T-cell (primary cell): ENCODE results near the gene CCDC7. TPM values are rescaled to one million over a fixed set of nuclear protein-coding genes. Genes with fewer than 3 reads are reported as not detected.

Experiments
- ATAC-seq, 4 experiments: fragments of 200-7000 bp in 3 of 4; fragments of 150-1000 bp in 1 of 4; cut with Tn5 transposase; replicated peaks in 1 of 4; 1 replicate in 3 of 4; 2 replicates in 1 of 4; pipeline ENCODE4 v1.10.0; 2021; ENCODE audit warnings: moderate library complexity in 3 of 4, mild to moderate bottlenecking in 2 of 4, moderate number of reproducible peaks in 1 of 4
- CTCF ChIA-PET, 2 donors: fragments of 300-600 bp; sonication (Branson Sonifier 250); formaldehyde crosslinking; loops; one replicate each; lab custom pipeline; 2022; ENCODE audit warnings: antibody characterized with exemption in 2 of 2; lab: Charles Lee
- POLR2A ChIA-PET, 2 donors: fragments of 300-600 bp; sonication (Branson Sonifier 250); formaldehyde crosslinking; loops; one replicate each; lab custom pipeline; 2022; ENCODE audit warnings: antibody characterized with exemption in 2 of 2; lab: Charles Lee
- DNase-seq, 35 experiments: peaks; one replicate each; pipeline versions ENCODE4 v3.0.0 to v3.0.0-alpha.2; 2013 to 2023
- H3K27ac ChIP-seq: one replicate; pipeline ENCODE4 v1.5.1; 2013; ENCODE audit warnings: low read length
- H3K27me3 ChIP-seq, 2 experiments: replicated peaks in 1 of 2; 1 replicate in 1 of 2; 2 replicates in 1 of 2; pipeline versions ENCODE4 v1.6.1 to v1.7.0; 2013; ENCODE audit warnings: low read length in 1 of 2, mixed read lengths in 1 of 2; ENCODE audit not compliant: control insufficient read depth in 2 of 2, insufficient read depth in 2 of 2; ENCODE audit errors: extremely low read depth in 1 of 2
- H3K36me3 ChIP-seq, 2 donors: 1 replicate in 1 of 2; 2 replicates in 1 of 2; pipeline versions ENCODE4 v1.6.1 to v1.7.0; 2013; ENCODE audit warnings: low read length in 1 of 2; ENCODE audit not compliant: control insufficient read depth in 2 of 2, insufficient read depth in 1 of 2; ENCODE audit errors: extremely low read depth in 1 of 2
- H3K4me1 ChIP-seq, 2 experiments: 1 replicate in 1 of 2; 2 replicates in 1 of 2; pipeline versions ENCODE4 v1.6.1 to v1.7.0; 2013; ENCODE audit warnings: low read length in 2 of 2, mixed read lengths in 1 of 2; ENCODE audit not compliant: insufficient read depth in 2 of 2, control insufficient read depth in 1 of 2; ENCODE audit errors: extremely low read depth in 1 of 2
- H3K4me3 ChIP-seq, 2 donors: 1 replicate in 1 of 2; 2 replicates in 1 of 2; pipeline versions ENCODE4 v1.5.1 to v1.7.0; 2013; ENCODE audit warnings: mild to moderate bottlenecking in 2 of 2, low read length in 1 of 2, moderate library complexity in 1 of 2; ENCODE audit not compliant: control insufficient read depth in 1 of 2; ENCODE audit errors: extremely low read depth in 1 of 2
- H3K9me3 ChIP-seq: 2 replicates; pipeline ENCODE4 v1.7.0; 2013
- H3K27ac Mint-ChIP-seq, 2 donors: one replicate each; pipeline ENCODE4 v1.8.0; 2020 to 2021; ENCODE audit warnings: mild to moderate bottlenecking in 2 of 2, mixed read lengths in 2 of 2
- H3K27me3 Mint-ChIP-seq, 2 donors: one replicate each; pipeline ENCODE4 v1.8.0; 2021 to 2022; ENCODE audit warnings: mixed read lengths in 2 of 2
- H3K36me3 Mint-ChIP-seq: one replicate; pipeline ENCODE4 v1.8.0; 2021; ENCODE audit warnings: mixed read lengths
- H3K4me1 Mint-ChIP-seq, 3 donors: one replicate each; pipeline ENCODE4 v1.8.0; 2020 to 2022; ENCODE audit warnings: mixed read lengths in 3 of 3, mild to moderate bottlenecking in 1 of 3
- H3K4me3 Mint-ChIP-seq, 3 donors: one replicate each; pipeline ENCODE4 v1.8.0; 2020 to 2022; ENCODE audit warnings: mild to moderate bottlenecking in 3 of 3, mixed read lengths in 3 of 3, moderate library complexity in 3 of 3
- H3K9me3 Mint-ChIP-seq, 3 donors: one replicate each; pipeline ENCODE4 v1.8.0; 2020 to 2022; ENCODE audit warnings: mixed read lengths in 3 of 3
- WGBS: methylation state at CpG from one replicate; pipeline ENCODE4 v1.1.5; 2013; ENCODE audit warnings: missing lambda C conversion rate; ENCODE audit not compliant: insufficient coverage; 5-methylcytosine and 5-hydroxymethylcytosine counted together
- total RNA-seq, 35 experiments: library from RNA in 6 of 35; stranded (reverse) in 6 of 35; fragments of 120-200 nt in 1 of 35; gene quantifications; one replicate each; pipeline versions ENCODE4 v1.2.1 to v1.2.4 and lab custom pipeline; 2013 to 2026

The CCDC7 gene
- total RNA-seq, 5 donors from 2014 or later (not counting 1 experiment from before 2014, with no cell fraction given) = 48.1 to 74.6 (median 62.1) TPM

DNA sequence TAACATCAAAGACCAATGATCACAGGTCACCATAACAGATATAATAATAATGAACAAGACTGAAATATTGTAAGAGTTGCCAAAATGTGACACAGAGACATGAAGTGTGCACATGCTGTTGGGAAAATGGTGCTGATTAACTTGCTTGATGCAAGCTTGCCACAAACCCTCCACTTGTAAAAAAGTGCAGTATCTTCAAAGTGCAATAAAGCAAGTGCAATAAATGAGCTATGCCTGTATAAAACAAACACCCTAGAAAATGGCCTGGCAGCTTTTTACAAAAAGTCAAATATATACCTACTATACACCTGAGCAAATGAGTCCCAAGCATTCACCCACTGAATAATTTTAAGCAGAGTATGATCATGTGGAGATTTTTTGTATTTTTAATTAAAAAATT lies 9.7 kb upstream of the CCDC7 start:
- no peak overlapping the region for H3K4me3 ChIP-seq
- Mint-ChIP-seq H3K9me3 (peaks cover 0 to 3% (median 0%) of the 10 kb centered on the region in 3 donors), H3K4me1 (peaks cover 14 to 28% (median 15%) of the 10 kb centered on the region in 3 donors), H3K27me3 (no peaks in the 10 kb centered on the region), H3K36me3 (no peaks in the 10 kb centered on the region), H3K27ac (no peak overlapping the region), H3K4me3 (peak overlapping the region in 1 of 3 donors; percentile 19)
- no peaks in the 10 kb centered on the region for H3K27me3 ChIP-seq
- no peaks in the 10 kb centered on the region for H3K36me3 ChIP-seq
- ATAC-seq (no peak), DNase-seq (no peak)
- H3K4me1 ChIP-seq = peaks cover 0 to 4% of the 10 kb centered on the region in 2 experiments
- POLR2A ChIA-PET = no interaction called here
- no peak overlapping the region for H3K27ac ChIP-seq
- CTCF ChIA-PET = no interaction called here
- H3K9me3 ChIP-seq = no peaks in the 10 kb centered on the region

DNA sequence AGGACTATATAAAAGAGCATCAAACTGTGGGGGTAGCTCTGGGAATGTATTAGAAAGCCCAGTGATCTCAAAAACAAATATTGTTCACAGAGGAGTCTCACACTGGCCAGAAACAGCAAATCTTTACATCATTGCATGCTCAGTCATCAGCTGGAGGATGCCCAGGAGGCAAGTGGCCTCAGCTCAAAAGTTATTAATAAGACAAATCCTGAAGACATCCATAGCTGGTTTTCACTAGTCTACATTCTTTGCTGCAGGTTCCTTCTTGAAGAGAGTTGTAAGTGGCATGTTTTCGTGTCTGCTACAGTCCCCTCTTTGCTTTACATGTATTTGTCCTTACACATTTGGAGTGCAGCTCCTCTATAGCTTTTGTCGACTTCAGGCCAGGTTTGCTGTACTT lies 8.6 kb upstream of the CCDC7 start:
- peaks cover 0 to 4% of the 10 kb centered on the region in 2 experiments for H3K4me1 ChIP-seq
- DNase-seq (no peak), ATAC-seq (no peak)
- H3K27ac ChIP-seq = no peak overlapping the region
- H3K27me3 Mint-ChIP-seq = no peaks in the 10 kb centered on the region
- no peak overlapping the region for H3K4me3 Mint-ChIP-seq
- H3K9me3 ChIP-seq = no peaks in the 10 kb centered on the region
- no peaks in the 10 kb centered on the region for H3K9me3 Mint-ChIP-seq
- ChIA-PET CTCF (interaction anchor here in 1 of 2 donors (0.7 kb wide), 1 partner anchor 39 kb away, joined by 3 read pairs; no protein-coding TSS in a partner anchor), POLR2A (no interaction called here)
- H3K4me3 ChIP-seq = no peak overlapping the region
- no peaks in the 10 kb centered on the region for H3K36me3 ChIP-seq
- 80% methylated on average over 1 of the region's 2 CpGs for WGBS
- peaks cover 14 to 28% (median 15%) of the 10 kb centered on the region in 3 donors for H3K4me1 Mint-ChIP-seq
- H3K27ac Mint-ChIP-seq = no peak overlapping the region
- no peaks in the 10 kb centered on the region for H3K27me3 ChIP-seq
- H3K36me3 Mint-ChIP-seq = no peaks in the 10 kb centered on the region

- DNase-seq (peak in 1 of 35 experiments; percentile 10), ATAC-seq (no peak)
- CTCF ChIA-PET = interaction anchor here in 1 of 2 donors (0.9 to 1.9 kb wide), 9 partner anchors 9 to 694 kb away, joined by 3 to 24 read pairs (median 3); no protein-coding TSS in a partner anchor
- H3K9me3 ChIP-seq = no peaks in the 10 kb centered on the region
- Mint-ChIP-seq H3K9me3 (no peaks in the 10 kb centered on the region), H3K4me3 (peak overlapping the region; percentile 84 to 98 (median 97)), H3K27ac (peak overlapping the region in 1 of 2 donors; percentile 67), H3K4me1 (peaks cover 14 to 21% (median 16%) of the 10 kb centered on the region in 3 donors), H3K36me3 (no peaks in the 10 kb centered on the region), H3K27me3 (no peaks in the 10 kb centered on the region)
- H3K4me3 ChIP-seq = peak overlapping the region; percentile 64 to 98
- peaks cover 9 to 10% of the 10 kb centered on the region in 2 experiments for H3K4me1 ChIP-seq
- H3K27ac ChIP-seq = peak overlapping the region; percentile 98
- H3K36me3 ChIP-seq = no peaks in the 10 kb centered on the region
- no peaks in the 10 kb centered on the region for H3K27me3 ChIP-seq
- POLR2A ChIA-PET = interaction anchor here (0.7 to 1.9 kb wide), 6 partner anchors 14 to 189 kb away, joined by 3 to 7 read pairs (median 4); no protein-coding TSS in a partner anchor
- whole genome bisulfite sequencing = 90% methylated on average over 2 of the region's 4 CpGs
Observed at GRCh38 chr10:32445036-32445435, 904 bp upstream of the CCDC7 start.

GRCh38 chr10:32446536-32447406 lies 831 bp downstream of the CCDC7 start:
- Mint-ChIP-seq H3K27me3 (no peaks in the 10 kb centered on the region), H3K4me3 (peak overlapping the region; percentile 84 to 98 (median 97)), H3K27ac (peak overlapping the region; percentile 99 to 100), H3K9me3 (no peaks in the 10 kb centered on the region), H3K36me3 (peaks cover 6% of the 10 kb centered on the region), H3K4me1 (peaks cover 21 to 31% (median 24%) of the 10 kb centered on the region in 3 donors)
- CTCF ChIA-PET = interaction anchor here in 1 of 2 donors (1.5 to 1.9 kb wide), 3 partner anchors 7 to 69 kb away, joined by 6 to 24 read pairs (median 14); no protein-coding TSS in a partner anchor
- POLR2A ChIA-PET = interaction anchor here (0.6 to 1.9 kb wide), 3 partner anchors 12 to 69 kb away, joined by 3 to 16 read pairs (median 6); no protein-coding TSS in a partner anchor
- H3K4me3 ChIP-seq = peak overlapping the region; percentile 64 to 98
- DNase-seq = peak in 1 of 35 experiments; percentile 37
- no peaks in the 10 kb centered on the region for H3K27me3 ChIP-seq
- ATAC-seq = peak in 2 of 4 experiments; percentile 2 to 5
- H3K4me1 ChIP-seq = peaks cover 9 to 10% of the 10 kb centered on the region in 2 experiments
- no peaks in the 10 kb centered on the region for H3K9me3 ChIP-seq
- peak overlapping the region; percentile 88 for H3K27ac ChIP-seq
- H3K36me3 ChIP-seq = peaks cover 0 to 4% of the 10 kb centered on the region in 2 donors
- WGBS = 0% methylated on average over 4 of the region's 18 CpGs

DNA sequence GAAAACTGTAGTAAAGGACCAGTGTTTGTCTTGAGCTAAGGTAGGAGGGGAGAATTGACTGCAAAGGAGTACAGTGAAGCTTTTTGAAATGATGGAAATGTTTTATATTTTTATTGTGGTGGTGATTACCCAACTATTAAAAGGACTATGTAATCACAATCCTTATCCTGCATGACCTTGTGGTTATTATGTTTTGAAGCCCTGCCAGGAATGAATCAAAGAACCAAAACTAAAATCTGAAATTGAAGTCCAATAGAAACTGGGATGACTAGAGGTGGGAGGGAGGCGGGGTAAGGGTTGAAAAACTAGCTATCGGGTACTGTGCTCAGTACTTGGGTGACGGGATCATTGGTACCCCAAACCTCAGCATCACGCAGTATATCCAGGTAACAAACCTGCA lies 8.2 kb downstream of the CCDC7 start:
- Histone ChIP-seq H3K4me1 (peaks cover 6 to 19% of the 10 kb centered on the region in 2 experiments), H3K36me3 (peaks cover 5 to 34% of the 10 kb centered on the region in 2 donors), H3K27ac (no peak overlapping the region), H3K4me3 (no peak overlapping the region), H3K27me3 (no peaks in the 10 kb centered on the region), H3K9me3 (no peaks in the 10 kb centered on the region)
- ChIA-PET CTCF (interaction anchor here (0.6 to 1.6 kb wide), 3 partner anchors 9 to 558 kb away, joined by 3 to 8 read pairs (median 6); partner anchors contain the start of gene CCDC7 (in 1 of the 2)), POLR2A (interaction anchor here in 1 of 2 donors (0.7 kb wide), 1 partner anchor 1350 kb away, joined by 3 read pairs; no protein-coding TSS in a partner anchor)
- Mint-ChIP-seq H3K36me3 (peaks cover 54% of the 10 kb centered on the region), H3K27me3 (no peaks in the 10 kb centered on the region), H3K4me1 (peaks cover 30 to 38% (median 36%) of the 10 kb centered on the region in 3 donors), H3K9me3 (no peaks in the 10 kb centered on the region), H3K4me3 (no peak overlapping the region), H3K27ac (peak overlapping the region; percentile 1 to 63)
- WGBS = no CpG with 5 or more reads among the region's 4 CpGs
- ATAC-seq (no peak), DNase-seq (no peak)
